BJ (cell line): Measurements from ENCODE around the gene SERPINB8. TPM values are rescaled to one million over a fixed set of nuclear protein-coding genes. Genes with fewer than 3 reads are reported as not detected.
"Not testable (repeated sequence)": the region's sequence is repeated elsewhere in the genome, so short reads cannot be mapped to it uniquely, and the experiment has no call there.

Experiments used
- CTCF ChIA-PET: fragments of 350-600 bp; formaldehyde crosslinking; extraction: SDS; loops from one replicate; lab custom pipeline; 2021; ENCODE audit warnings: antibody characterized with exemption, inconsistent platforms; lab: Yijun Ruan, JAX
- POLR2A ChIA-PET: fragments of 300-600 bp; sonication (Branson Sonifier 250); formaldehyde crosslinking; extraction: SDS; loops from one replicate; lab custom pipeline; 2021; ENCODE audit warnings: antibody characterized with exemption; lab: Charles Lee
- DNase-seq: peaks from one replicate; pipeline ENCODE4 v3.0.0-alpha.2; 2011; ENCODE audit warnings: low read depth
- H3K27me3 ChIP-seq: 2 replicates; pipeline ENCODE4 v1.6.0; 2011; ENCODE audit warnings: low read length; ENCODE audit not compliant: control insufficient read depth, insufficient read depth
- H3K36me3 ChIP-seq: 2 replicates; pipeline ENCODE4 v1.5.1; 2011; ENCODE audit warnings: low read length; ENCODE audit not compliant: control insufficient read depth, insufficient read depth
- H3K4me3 ChIP-seq: 2 replicates; pipeline ENCODE4 v1.5.1; 2011; ENCODE audit warnings: low read depth, mild to moderate bottlenecking, control low read depth, low read length
- polyA plus RNA-seq: library from polyadenylated mRNA; depleted of rRNA; stranded (reverse); fragments of >200 nt; gene quantifications from 2 replicates; pipeline ENCODE4 v1.2.3, GENCODE V29; 2011
- TF ChIP-seq, protein P1 (sequence below): IDR thresholded peaks from 2 replicates; pipeline ENCODE4 v1.5.1; 2011; ENCODE audit warnings: low read depth, mild to moderate bottlenecking, control low read depth, inconsistent platforms, low read length, moderate library complexity; ENCODE audit not compliant: insufficient read depth

The SERPINB8 gene
- polyA plus RNA-seq, 1 experiment = 18.4 TPM

DNA sequence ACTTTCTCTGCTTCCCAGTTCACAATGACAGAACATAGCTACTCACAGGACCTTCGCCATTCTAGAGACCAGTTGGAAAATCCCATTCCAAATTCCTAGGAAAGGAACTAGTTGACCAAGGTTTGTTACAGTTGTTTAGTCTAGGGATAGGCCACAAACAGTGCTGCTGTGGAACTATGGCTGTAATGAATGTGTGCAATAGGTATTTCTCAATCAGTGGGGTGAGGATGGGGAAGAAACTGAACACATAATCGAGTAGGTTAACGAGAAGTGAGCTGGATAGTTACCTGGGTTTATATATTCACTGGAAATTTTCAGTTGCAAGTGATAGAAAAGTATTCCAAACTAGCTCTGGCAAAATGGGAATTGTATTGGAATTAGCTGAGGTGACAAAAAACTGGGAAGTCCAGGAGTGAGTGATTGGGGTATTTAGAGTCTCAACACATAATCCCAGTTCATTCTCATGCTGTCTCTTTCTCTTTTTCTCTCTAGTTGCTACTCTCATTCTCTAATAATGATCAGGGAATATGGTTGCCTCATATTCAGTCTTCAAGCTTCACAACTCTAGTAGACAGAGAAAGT lies 39.0 kb upstream of the SERPINB8 start:
- no peak overlapping the region for H3K4me3 ChIP-seq
- ChIA-PET POLR2A (no interaction called here), CTCF (interaction anchor here (0.8 kb wide), 2 partner anchors 32 to 63 kb away, joined by 3 read pairs; no protein-coding TSS in a partner anchor)
- no peaks in the 10 kb centered on the region for H3K36me3 ChIP-seq
- peaks cover 2% of the 10 kb centered on the region; the same call in 1 of the 2 replicates for H3K27me3 ChIP-seq
- TF ChIP-seq, protein P1, sequence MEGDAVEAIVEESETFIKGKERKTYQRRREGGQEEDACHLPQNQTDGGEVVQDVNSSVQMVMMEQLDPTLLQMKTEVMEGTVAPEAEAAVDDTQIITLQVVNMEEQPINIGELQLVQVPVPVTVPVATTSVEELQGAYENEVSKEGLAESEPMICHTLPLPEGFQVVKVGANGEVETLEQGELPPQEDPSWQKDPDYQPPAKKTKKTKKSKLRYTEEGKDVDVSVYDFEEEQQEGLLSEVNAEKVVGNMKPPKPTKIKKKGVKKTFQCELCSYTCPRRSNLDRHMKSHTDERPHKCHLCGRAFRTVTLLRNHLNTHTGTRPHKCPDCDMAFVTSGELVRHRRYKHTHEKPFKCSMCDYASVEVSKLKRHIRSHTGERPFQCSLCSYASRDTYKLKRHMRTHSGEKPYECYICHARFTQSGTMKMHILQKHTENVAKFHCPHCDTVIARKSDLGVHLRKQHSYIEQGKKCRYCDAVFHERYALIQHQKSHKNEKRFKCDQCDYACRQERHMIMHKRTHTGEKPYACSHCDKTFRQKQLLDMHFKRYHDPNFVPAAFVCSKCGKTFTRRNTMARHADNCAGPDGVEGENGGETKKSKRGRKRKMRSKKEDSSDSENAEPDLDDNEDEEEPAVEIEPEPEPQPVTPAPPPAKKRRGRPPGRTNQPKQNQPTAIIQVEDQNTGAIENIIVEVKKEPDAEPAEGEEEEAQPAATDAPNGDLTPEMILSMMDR = no peak
- no peak for DNase-seq

DNA sequence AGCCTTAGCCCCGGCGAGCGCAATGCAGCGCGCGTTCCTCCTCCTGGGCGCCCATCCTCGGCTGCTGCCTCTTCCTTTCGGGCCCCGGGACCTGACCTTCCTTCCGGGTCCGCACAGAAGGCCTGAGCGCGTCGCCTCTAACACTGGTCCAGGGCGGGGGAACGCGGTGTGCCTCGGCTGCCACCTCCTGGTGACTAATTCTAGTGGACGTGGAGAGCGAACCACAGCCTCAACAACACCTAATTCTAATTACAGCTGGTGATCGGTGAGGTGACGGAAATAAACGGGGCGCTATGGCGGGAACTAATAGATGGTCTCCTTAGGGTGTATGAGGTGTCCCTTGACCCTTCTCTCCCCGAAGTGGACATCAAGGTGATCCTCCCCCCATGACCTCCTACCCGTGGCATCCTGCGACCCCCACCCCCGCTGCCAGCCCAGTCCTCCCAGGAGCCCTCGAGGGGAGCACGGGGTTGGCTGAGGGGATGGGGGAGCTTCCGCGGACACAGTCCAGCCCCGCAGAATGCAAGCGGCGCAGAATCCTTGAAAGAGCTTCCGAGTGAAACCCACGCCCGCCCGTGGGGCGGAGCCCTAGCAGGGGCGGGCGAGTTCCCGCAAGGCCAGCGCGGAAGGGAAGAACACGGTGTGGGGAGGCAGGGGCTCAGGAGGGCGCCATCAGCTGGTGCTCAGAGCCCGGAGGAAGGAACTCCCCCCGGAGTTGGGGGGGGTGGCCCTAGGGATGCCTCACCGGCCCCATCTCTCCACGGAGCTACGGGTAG lies 33.5 kb upstream of the SERPINB8 start:
- no peaks in the 10 kb centered on the region for H3K36me3 ChIP-seq
- H3K4me3 ChIP-seq = peak overlapping the region; percentile 85
- H3K27me3 ChIP-seq = peaks cover 2% of the 10 kb centered on the region; the same call in 1 of the 2 replicates
- POLR2A ChIA-PET = no interaction called here
- TF ChIP-seq, protein P1 = peak; percentile 74
- CTCF ChIA-PET = interaction anchor here (0.6 to 7.7 kb wide), 44 partner anchors 8 to 497 kb away, joined by 3 to 47 read pairs (median 6); partner anchors contain the start of gene SERPINB10
- peak; percentile 9 for DNase-seq

DNA sequence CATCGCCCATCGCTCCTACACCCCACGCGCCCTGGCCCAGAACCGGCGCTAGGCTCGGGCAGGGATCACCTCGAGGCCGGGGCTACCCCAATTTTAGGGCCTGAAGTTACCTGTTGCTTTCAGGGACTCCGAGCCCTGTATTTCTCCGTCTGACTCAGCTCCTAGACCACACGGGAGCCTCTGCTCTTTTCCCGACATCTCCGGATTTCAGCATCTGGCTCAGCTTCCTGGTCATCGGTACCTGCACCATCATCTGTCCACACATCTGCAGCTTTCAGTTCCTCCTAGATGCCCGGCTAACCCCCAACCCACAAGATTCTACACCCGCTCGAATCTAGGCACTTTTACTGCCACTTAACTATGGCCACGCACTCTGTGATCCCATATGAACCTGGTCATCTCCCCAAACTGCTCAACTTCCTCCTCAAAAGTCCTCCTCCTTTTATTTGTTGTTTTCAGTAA lies 32.9 kb upstream of the SERPINB8 start:
- POLR2A ChIA-PET = no interaction called here
- Histone ChIP-seq H3K36me3 (no peaks in the 10 kb centered on the region), H3K4me3 (peak overlapping the region; percentile 85), H3K27me3 (peaks cover 2% of the 10 kb centered on the region; the same call in 1 of the 2 replicates)
- DNase-seq = no peak
- TF ChIP-seq, protein P1 = no peak
- CTCF ChIA-PET = interaction anchor here (0.7 to 7.7 kb wide), 36 partner anchors 8 to 498 kb away, joined by 3 to 47 read pairs (median 6); no protein-coding TSS in a partner anchor

DNA sequence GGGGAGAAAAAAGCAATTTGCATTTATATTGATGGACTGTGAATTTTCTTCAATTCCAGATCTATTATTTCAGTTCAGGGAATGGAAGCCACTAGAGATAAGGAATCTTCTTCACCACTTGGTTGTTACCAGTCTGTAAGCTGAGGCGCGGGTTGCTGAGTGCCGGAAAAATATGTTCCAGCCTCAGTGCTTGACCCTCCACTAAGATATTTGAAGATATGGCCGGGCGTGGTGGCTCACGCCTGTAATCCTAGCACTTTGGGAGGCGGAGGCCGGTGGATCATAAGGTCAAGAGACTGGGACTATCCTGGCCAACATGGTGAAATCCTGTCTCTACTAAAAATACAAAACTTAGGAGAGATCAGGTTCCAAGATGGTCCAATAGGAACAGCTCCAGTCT lies 29.9 kb upstream of the SERPINB8 start:
- TF ChIP-seq, protein P1 = no peak
- CTCF ChIA-PET = interaction anchor here (7.7 kb wide), 1 partner anchor 22 kb away, joined by 47 read pairs; no protein-coding TSS in a partner anchor
- no peaks in the 10 kb centered on the region; the same call in 1 of the 2 replicates for H3K27me3 ChIP-seq
- POLR2A ChIA-PET = no interaction called here
- DNase-seq = no peak
- no peak overlapping the region for H3K4me3 ChIP-seq
- no peaks in the 10 kb centered on the region for H3K36me3 ChIP-seq

DNA sequence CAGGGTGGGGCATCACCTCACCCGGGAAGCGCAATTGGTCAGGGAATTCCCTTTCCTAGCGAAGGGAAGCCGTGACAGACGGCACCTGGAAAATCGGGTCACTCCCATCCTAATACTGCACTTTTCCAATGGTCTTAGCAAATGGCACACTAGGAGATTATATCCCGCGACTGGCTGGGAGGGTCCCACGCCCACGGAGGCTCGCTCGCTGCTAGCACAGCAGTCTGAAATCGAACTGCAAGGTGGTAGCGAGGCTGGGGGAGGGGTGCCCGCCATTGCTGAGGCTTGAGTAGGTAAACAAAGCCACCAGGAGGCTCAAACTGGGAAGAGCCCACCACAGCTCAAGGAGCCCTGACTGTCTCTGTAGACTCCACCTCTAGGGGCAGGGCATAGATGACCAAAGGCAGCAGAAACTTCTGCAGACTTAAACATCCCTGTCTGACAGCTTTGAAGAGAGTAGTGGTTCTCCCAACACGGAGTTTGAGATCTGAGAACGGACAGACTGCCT lies 29.3 kb upstream of the SERPINB8 start:
- POLR2A ChIA-PET, H3K4me3 ChIP-seq, DNase-seq, H3K36me3 ChIP-seq, H3K27me3 ChIP-seq: not testable (repeated sequence)
- CTCF ChIA-PET = interaction anchor here (7.7 kb wide), 1 partner anchor 21 kb away, joined by 47 read pairs; no protein-coding TSS in a partner anchor
